Left ventricle myocardium inferior (tissue), 1 donor: ENCODE measurements around the gene CRTC1. TPM values are rescaled to one million over a fixed set of nuclear protein-coding genes. Genes with fewer than 3 reads are reported as not detected.

Experiments
- DNase-seq: peaks from one replicate; pipeline ENCODE4 v3.0.0-alpha.2; 2020
- H3K27ac ChIP-seq: fragments of 200-600 bp; replicated peaks from 2 replicates; pipeline ENCODE4 v1.8.0; 2021
- H3K27me3 ChIP-seq: fragments of 200-600 bp; 2 replicates; pipeline ENCODE4 v1.8.0; 2021; ENCODE audit warnings: low read depth
- H3K36me3 ChIP-seq: fragments of 200-600 bp; 2 replicates; pipeline ENCODE4 v1.8.0; 2021
- H3K4me1 ChIP-seq: fragments of 200-600 bp; 2 replicates; pipeline ENCODE4 v1.8.0; 2021
- H3K4me3 ChIP-seq: fragments of 200-600 bp; 2 replicates; pipeline ENCODE4 v1.8.0; 2021; ENCODE audit warnings: mild to moderate bottlenecking, moderate library complexity
- H3K9me3 ChIP-seq: fragments of 200-600 bp; replicated peaks from 2 replicates; pipeline ENCODE4 v1.8.0; 2021
- intact Hi-C: fragments of 100-400 bp; cut with micrococcal nuclease; formaldehyde crosslinking; loops from one replicate; pipeline ENCODE4 v1.11.0; 2022
- total RNA-seq: library from RNA; stranded (reverse); fragmentation: NEBNext Ultra II Directional; extraction: Animal tissue kit (Norgen Biotek cat#: 25700); gene quantifications from one replicate; pipeline ENCODE4 v1.2.1, GENCODE V29; 2021
- TF ChIP-seq, protein P1 (sequence below): fragments of 200-600 bp; IDR thresholded peaks from 2 replicates; pipeline ENCODE4 v1.8.0; 2021; ENCODE audit warnings: antibody characterized with exemption, mild to moderate bottlenecking, borderline replicate concordance
- donor health status: DM: no; HTN: yes; CAD: no; lungs with severe emphysema.

Gene CRTC1
- total RNA-seq, 1 donor from 2014 or later = 9.7 TPM

DNA sequence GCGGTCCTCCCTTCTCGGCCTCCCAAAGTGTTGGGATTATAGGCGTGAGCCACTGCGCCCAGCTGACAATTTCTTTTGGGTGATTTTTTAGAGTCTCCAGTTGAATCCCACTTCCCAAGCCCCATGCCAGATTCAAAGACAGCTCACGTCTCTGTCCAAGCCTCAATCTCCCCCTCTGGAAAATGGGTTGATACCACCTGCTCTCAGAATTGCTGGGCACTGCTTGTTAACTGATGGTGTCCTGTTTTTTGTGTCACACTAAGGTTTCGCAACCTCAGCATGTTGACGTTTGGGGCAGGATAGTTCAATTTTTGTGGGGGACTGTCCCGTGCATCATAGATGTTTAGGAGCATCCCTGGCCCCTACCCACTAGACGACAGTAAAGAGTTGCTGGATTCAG, 134.1 kb downstream of the CRTC1 start:
- H3K9me3 ChIP-seq = no peaks in the 10 kb centered on the region
- TF ChIP-seq, protein P1, sequence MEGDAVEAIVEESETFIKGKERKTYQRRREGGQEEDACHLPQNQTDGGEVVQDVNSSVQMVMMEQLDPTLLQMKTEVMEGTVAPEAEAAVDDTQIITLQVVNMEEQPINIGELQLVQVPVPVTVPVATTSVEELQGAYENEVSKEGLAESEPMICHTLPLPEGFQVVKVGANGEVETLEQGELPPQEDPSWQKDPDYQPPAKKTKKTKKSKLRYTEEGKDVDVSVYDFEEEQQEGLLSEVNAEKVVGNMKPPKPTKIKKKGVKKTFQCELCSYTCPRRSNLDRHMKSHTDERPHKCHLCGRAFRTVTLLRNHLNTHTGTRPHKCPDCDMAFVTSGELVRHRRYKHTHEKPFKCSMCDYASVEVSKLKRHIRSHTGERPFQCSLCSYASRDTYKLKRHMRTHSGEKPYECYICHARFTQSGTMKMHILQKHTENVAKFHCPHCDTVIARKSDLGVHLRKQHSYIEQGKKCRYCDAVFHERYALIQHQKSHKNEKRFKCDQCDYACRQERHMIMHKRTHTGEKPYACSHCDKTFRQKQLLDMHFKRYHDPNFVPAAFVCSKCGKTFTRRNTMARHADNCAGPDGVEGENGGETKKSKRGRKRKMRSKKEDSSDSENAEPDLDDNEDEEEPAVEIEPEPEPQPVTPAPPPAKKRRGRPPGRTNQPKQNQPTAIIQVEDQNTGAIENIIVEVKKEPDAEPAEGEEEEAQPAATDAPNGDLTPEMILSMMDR = no peak

GRCh38 chr19:18828786-18829185, 145.3 kb downstream of the CRTC1 start:
- H3K27me3 ChIP-seq = no peaks in the 10 kb centered on the region
- no peak overlapping the region for H3K27ac ChIP-seq
- TF ChIP-seq, protein P1 = no peak
- no peaks in the 10 kb centered on the region for H3K36me3 ChIP-seq
- H3K4me1 ChIP-seq = peaks cover 21% of the 10 kb centered on the region
- intact Hi-C loops = no loop called here
- no peak for DNase-seq
- H3K4me3 ChIP-seq = no peak overlapping the region
- H3K9me3 ChIP-seq = peaks cover 23% of the 10 kb centered on the region

More for the DNA sequence above, 134.1 kb downstream of the CRTC1 start:
- H3K36me3 ChIP-seq = no peaks in the 10 kb centered on the region
- intact Hi-C loops = no loop called here
- no peak overlapping the region for H3K4me3 ChIP-seq
- H3K27ac ChIP-seq = no peak overlapping the region
- no peaks in the 10 kb centered on the region for H3K4me1 ChIP-seq
- no peak for DNase-seq
- H3K27me3 ChIP-seq = peaks cover 20% of the 10 kb centered on the region

- no peak for DNase-seq
- Histone ChIP-seq H3K36me3 (peaks cover 8% of the 10 kb centered on the region), H3K9me3 (peaks cover 23% of the 10 kb centered on the region), H3K27me3 (no peaks in the 10 kb centered on the region), H3K27ac (no peak overlapping the region), H3K4me1 (peaks cover 38% of the 10 kb centered on the region), H3K4me3 (no peak overlapping the region)
- TF ChIP-seq, protein P1 = no peak
- intact Hi-C loops = no loop called here
Observed at GRCh38 chr19:18830488-18830887, 147.0 kb downstream of the CRTC1 start.

- TF ChIP-seq, protein P1 = peak; percentile 29
- Histone ChIP-seq H3K27ac (peak within 1 kb of the TSS; percentile 90), H3K4me1 (peaks cover 50% of the 10 kb centered on the region), H3K36me3 (peaks cover 9% of the 10 kb centered on the region), H3K27me3 (no peaks in the 10 kb centered on the region), H3K9me3 (peaks cover 13% of the 10 kb centered on the region), H3K4me3 (peak within 1 kb of the TSS; percentile 96)
- intact Hi-C loops = no loop called here
- peak; percentile 95 for DNase-seq
Observed at GRCh38 chr19:18831524-18832305, 148.2 kb downstream of the CRTC1 start, which contains the start of gene UPF1. Gene UPF1, plus strand, starts transcription at chr19:18831959. Its CDS starts 251 bp downstream, at chr19:18832210.

Other genes starting within 250 kb of the CRTC1 start
- gene ISYNA1, start 245.5 kb upstream of the CRTC1 start, total RNA-seq = 24.1 TPM
- gene ELL, start 161.6 kb upstream of the CRTC1 start, total RNA-seq = 7.9 TPM
- 153 TPM for gene FKBP8, start 140.1 kb upstream of the CRTC1 start, total RNA-seq
- 52.0 TPM for gene KXD1, start 125.8 kb upstream of the CRTC1 start, total RNA-seq
- gene UBA52, start 111.8 kb upstream of the CRTC1 start, total RNA-seq = 643 TPM
- 76.6 TPM for gene REX1BD, start 94.9 kb upstream of the CRTC1 start, total RNA-seq
- 20.0 TPM for gene CRLF1, start 76.9 kb upstream of the CRTC1 start, total RNA-seq
- gene TMEM59L, start 70.8 kb upstream of the CRTC1 start, total RNA-seq = 1.5 TPM
- 6.2 TPM for gene KLHL26, start 46.7 kb upstream of the CRTC1 start, total RNA-seq
- 1.2 TPM for gene COMP, start 107.6 kb downstream of the CRTC1 start, total RNA-seq
- 32.3 TPM for gene UPF1, start 148.3 kb downstream of the CRTC1 start, total RNA-seq
- gene CERS1, start 212.5 kb downstream of the CRTC1 start, total RNA-seq = 1.4 TPM
- gene COPE, start 235.7 kb downstream of the CRTC1 start, total RNA-seq = 128 TPM
- gene DDX49, start 236.0 kb downstream of the CRTC1 start, total RNA-seq = 22.4 TPM